CD4-positive, alpha-beta T cell treated with Interleukin-6 at 100 ng/mL for 8 hours (primary cell): ENCODE results near the gene BABAM1.

Experiments used
- DNase-seq: peaks from one replicate; pipeline ENCODE4 v3.0.0-alpha.2; 2020; ENCODE audit warnings: mixed read lengths, low spot score

The BABAM1 gene

DNA sequence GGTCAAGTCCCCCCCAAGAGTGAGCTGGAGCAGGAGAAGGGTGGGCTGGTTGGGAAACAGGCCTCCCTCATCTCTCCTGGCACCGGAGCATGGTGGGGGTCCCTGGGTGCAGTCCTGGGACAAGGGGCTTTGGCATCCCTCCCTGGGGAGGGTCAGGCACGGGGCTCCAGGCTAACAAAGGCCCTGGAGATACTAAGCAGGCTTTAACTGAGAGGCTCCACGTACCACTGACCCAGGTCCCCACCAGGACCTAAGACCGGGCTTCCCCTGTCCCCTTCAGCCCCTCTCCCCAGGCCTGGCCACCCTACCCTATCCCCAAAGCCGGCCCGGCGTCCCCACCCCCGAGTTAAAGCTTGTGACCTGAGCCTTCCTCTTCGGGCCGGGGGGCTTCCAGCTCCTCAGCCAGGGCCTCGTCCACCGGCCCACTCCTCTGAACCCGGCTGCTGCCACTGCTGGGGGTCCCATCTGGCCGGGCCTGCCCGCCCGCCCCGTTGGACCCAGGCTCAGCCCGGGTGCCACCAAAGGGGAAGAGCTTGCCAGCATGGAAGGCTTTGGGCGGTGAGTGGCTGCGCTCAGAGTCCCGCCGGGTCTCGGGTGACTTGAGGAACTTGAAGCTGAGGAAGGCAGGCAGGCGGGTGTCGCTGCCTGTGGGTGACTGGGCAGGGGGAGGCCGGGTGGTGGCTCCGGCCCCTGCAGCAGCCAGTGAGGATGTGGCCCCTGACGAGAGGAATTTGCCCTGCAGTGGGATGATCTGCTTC, 57.3 kb downstream of the BABAM1 start:
- no peak for DNase-seq

DNA sequence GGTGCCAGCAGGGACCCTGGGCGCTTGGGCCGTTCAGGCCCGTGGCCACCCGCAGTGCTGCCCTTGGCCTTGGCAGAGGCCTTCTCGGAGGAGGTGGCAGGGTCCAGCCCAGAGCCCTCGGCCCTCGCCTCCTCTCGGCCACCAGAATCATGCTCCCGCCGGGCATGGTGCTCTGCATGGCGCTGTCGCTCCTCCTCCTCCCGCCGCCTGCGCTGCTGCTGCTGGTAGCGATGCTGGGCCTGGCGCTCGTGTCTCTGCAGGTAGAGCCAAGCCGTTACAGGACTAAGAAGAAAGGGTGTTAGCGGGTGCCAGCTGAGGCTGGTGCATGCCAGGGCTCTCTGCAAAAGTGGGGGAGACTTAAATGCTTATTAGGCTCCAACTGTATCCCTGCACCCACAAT, 57.9 kb downstream of the BABAM1 start:
- no peak for DNase-seq

DNA sequence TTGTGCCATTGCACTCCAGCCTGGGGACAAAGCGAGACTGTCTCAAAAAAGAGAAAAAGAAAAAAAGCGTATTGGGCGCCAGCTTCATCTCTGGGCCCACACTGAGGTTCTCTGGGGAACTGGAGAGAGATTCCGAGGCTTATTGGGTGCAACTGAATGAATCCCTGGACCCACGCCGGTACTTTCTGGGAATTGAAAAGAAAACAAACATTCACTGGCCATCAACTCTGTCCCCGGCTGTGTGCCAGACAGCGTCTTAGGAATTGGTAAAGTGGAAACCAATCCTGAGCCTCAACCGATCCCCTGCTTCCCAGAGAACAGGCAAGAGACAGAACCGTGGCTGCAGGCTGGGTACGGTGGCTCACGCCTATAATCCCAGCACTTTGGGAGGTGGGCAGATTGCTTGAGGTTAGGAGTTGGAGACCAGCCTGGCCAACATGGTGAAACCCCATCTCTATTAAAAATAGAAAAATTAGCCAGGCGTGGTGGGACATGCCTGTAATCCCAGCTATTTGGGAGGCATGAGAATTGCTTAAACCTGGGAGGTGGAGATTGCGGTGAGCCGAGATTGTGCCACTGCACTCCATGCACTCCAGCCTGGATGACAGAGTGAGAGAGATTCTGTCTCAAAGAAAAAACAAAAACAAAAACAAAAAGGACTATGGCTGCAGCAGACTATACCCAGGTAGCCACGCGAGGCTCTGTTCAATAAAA, 58.8 kb downstream of the BABAM1 start:
- no peak for DNase-seq

DNA sequence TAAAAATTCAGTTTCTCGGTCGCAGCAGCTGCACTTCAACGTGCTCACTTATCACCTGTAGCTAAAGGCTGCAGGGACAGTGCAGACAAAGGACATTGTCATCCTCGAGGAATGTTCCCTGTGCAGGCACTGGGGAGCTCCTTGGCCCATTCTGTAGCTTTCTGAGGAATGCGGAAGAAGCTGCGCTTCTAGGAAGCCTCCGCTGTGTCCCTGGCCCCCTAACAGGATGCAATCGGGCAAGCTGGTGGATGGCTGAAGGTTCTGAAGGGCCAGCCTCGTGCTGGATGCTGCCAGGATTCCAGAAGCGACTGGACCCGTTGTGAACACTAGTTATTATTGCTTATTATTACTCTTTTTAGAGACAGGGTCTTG, 59.3 kb downstream of the BABAM1 start:
- DNase-seq: no peak

DNA sequence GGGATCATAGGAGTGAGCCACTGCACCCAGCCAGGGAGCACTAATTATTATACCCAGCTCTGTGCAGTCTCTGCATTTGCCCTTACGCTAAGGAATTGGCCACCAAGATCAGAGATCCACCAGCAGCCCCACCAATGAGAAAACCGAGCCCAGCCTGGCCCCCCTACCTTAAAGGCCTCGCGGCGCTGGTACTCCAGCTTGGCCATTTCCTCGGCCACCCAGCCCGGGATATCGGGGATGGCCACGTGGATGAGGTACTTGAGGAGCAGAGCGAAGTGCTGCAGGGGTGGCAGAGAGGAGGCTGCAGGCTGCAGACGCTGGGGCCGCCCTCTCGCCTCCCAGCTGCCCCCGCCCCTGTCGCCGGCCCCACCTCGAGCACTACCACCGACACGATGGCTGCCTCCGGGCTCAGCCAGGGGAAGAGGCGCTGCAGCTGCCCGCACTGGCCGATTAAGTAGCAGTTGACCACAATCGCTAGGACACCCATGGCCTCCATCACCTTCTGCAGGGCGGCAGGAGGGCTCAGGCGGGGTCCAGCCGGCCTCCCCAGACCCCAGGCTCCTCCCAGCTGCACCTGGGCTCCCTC, 59.9 kb downstream of the BABAM1 start:
- no peak for DNase-seq

DNA sequence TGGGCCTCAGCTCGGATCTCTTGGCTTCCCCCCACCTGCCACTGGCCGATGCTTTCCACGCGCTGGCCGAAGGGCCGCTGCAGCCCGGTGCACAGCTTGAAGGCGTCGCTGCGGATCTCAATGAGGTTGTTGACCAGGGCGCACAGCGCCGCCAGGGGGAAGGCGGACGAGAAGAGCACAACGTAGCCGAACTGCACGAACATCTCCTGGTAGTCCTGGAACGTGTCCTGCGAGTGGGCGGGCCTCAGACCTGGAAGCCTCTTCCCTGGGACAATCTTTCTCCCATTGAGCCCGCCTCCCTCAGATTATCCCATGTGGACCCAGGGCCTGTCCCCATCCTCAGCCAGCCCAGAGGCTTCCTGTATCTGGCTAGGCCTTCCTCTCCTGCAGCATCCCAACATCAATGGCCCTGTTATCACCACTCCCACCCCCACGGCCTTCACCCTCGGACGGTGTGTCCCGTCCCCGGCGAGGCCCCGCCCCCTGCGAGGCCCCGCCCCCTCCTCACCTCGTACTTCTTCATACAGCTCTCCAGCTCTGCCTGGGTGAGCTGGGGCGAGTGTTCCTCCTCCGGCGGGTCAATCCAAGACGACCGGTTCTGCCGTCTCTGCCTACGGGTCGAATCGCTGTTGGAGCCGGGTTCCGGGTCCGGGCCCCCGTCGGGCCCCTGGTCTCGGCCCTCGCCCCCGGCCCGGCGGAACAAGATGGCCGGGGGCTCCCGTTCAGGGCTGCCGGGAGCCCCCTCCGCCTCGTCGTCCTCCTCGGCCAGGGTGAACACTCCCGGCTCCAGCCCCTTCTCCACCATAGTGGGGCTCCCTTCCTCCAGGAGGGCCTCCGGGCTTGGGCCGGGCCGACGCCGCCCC, 60.6 kb downstream of the BABAM1 start:
- peak; percentile 64 for DNase-seq
